ENCODE results near the gene SMAD3.

SMAD3 gene

DNA sequence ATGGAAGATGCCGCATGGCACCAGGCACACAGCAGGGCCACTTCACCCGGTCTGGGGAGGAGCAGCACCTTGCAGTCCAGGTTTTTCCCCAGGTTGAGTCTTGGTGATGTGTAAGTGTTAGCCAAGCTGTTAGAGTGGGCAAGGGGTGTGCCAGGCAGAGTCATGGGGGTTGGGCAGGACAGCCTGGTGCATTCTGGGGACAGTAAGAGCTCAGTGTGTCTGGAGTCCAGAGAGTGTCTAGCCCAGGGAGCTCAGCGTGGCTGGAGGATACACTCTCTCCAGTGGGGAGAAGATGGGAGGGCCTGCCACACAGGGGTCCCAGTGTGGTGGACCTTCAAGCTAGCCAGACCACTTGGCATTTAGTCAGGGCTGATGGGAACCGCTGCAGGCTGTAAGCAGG, 101.7 kb downstream of the SMAD3 start:
- no peak for DNase-seq

DNA sequence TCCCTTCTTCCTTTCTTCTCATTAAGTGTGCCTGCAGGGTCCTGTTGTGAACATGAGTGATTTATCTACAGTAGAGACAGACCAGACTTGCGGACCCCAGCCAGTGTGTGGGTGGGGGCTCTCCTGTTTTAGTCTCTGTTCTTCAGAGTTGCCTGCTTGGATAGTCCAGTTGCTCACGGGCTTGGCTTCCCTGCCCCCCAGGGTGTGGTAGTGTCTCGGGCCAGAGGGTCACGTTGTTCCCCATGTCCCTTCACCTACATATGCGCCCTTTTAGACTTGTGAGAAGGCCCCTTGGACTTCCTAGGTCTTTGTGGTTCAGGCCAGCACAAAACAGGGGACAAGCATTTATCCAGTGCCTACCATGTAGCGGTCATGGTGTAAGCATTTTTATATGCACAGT, 103.3 kb downstream of the SMAD3 start:
- DNase-seq = no peak

DNA sequence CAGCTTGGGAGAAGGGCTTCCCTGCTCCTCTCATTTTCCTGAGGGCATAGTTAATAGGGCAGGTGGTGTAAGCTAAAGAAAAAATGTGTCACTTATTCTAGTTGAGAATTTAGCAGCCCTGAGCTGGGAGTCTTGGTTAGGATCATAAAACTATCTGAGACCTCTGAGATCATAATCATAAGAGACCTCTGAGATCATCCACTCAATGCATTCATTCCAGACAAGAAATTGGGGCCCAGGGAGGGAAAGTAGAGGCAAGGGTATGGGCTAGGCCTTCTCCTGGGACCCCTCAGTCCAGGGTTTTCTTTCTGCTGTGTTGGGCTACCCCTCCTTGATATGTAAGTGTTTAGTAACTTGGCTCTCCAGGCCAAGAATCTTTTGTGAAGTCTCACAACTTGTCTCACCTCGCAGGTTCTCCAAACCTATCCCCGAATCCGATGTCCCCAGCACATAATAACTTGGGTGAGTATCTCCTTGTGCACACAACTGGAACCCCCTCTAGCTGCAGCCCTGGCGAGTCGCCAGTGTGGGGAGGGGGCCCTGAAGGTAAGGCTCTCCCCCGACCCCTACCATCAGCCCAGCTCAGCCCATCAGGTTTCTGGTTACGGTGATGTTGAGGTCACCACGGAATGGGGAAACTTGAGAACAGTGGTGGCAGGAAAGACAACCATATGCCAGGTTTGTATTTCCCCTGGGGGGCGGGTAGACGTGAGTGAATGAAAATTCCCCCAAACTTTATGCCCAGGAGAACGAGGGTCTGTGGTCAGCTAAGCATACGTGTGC, 104.9 kb downstream of the SMAD3 start:
- DNase-seq = no peak

- no peak for DNase-seq
These were observed 106.1 kb downstream of the SMAD3 start for GRCh38 chr15:67171471-67171870.

DNA sequence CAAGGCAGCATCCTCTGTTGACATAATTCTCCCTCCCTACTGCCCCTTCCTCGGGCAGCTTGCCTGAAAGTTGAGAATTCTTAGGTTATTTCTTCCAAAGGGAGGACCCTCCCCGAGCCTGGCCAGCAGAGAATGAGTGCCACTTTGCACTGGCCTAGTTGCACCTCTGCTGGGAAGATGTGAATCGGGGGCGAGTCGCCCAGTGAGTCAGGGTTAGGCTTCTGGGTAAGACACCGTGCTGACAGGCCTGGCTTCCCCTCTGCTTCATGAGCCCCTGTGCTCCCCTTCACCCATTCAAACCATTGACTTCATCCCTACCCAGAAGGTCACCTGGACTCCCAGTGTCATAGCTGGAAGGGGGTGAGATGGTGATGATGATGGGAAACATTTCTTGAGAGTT, 106.8 kb downstream of the SMAD3 start:
- no peak for DNase-seq

DNA sequence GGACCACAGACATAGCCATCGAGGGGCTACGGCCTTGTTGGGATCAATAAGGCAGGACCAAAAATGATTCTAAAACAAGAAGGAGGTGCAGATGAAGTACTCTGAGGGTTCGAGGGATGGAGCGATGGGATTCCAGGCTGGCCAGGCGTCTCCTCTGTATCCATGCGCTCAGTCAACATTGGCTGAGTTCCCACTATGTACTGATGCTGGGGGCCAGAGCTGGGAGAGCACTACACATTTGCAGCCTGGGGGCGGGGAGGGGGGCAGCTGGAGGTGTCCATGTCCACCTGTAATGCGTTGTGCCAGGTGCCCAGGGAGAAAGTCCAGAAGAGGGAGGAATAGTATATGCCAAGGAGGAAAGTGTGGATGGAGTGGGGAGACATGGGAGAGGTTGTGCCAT, 107.6 kb downstream of the SMAD3 start:
- no peak for DNase-seq

DNA sequence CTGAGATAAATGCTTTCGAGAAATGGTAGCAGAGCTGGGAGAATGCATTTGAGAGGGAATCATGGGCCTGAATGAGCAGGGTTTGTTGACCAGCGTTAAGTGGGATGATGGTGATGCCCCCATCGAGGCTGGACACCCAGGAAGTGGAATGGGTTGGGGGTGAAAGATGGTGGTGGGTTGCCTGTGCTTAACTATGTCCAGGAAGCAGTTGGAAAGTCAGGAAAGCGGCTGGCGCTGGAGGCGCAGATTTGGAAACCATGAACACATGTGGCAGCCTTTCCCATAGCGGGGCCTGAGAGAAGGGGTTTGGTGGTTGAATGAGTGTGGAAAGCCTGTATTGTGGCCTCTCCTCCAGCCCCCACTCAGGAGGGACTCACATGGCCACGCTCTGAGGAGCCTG, 108.4 kb downstream of the SMAD3 start:
- no peak for DNase-seq

DNA sequence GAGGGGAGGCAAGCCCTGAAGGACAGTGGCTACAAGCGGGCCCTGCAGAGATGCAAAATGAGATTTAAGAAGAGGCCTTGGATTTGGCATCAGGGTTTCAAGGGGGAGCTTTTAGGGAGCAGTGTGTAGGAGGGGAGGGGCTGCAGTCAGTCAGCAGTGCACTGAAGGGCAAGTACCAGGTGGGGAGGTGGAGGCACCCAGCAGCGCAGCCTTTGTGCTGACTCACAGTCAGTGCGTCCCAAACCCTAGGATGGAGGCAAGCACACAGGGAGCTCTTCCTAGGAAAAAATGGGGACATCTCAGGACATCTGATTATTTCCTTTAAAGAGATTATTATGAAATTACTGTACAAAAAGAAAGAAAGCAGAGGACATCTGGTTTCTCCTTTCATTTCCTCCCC, 109.0 kb downstream of the SMAD3 start:
- no peak for DNase-seq

DNA sequence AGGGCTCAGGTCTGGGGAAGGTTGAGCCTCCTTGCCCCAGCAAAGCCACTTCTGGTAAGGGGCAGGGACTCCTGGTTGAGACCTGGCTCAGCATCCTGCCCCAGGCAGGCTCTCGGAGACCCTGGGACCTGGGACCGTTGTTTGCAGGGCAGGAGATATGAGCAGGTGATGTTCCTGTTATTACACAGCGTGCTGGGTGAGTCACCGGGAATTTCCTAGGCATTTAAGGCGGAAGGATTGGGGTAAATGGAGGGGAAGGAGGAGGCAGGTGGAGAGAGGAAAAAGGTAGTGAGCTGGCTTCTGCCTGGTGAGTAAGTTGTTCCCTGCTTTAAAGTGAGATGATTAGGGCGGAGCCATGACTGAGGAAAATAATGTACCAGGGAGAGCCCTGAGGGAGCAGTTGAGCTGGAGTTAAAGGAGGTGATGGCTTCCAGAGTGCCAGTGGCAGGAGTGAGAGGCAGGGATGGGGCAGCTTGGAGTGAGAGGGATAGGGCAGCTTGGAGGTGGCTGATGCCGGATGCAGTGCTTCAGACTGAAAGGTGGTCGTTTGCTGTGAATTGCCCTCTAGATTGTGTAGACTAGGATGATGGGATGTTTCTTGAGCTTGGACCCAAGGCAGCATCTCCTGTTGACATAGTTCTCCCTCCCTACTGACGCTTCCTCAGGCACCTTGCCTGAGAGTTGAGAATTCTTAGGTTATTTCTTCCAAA, 109.6 kb downstream of the SMAD3 start:
- DNase-seq = no peak

DNA sequence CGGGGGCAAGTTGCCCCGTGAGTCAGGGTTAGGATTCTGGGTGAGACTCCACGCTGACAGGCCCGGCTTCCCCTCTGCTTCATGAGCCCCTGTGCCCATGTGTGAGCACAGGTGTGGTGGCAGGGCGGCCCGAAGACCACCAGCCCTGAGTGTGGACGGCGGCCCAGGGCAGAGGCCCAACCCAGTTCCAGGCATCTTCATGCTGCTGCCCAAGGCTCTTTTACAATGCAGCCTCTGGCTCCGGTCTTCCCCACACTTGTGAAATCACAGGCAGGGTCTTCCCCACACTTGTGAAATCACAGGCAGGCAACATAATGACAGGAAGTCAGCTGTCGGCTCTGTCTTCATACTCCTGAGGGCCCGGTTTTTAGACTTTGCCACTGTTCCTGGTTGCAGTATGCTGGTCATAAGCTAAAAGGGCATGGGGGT, 110.3 kb downstream of the SMAD3 start:
- DNase-seq = peak; percentile 95

DNA sequence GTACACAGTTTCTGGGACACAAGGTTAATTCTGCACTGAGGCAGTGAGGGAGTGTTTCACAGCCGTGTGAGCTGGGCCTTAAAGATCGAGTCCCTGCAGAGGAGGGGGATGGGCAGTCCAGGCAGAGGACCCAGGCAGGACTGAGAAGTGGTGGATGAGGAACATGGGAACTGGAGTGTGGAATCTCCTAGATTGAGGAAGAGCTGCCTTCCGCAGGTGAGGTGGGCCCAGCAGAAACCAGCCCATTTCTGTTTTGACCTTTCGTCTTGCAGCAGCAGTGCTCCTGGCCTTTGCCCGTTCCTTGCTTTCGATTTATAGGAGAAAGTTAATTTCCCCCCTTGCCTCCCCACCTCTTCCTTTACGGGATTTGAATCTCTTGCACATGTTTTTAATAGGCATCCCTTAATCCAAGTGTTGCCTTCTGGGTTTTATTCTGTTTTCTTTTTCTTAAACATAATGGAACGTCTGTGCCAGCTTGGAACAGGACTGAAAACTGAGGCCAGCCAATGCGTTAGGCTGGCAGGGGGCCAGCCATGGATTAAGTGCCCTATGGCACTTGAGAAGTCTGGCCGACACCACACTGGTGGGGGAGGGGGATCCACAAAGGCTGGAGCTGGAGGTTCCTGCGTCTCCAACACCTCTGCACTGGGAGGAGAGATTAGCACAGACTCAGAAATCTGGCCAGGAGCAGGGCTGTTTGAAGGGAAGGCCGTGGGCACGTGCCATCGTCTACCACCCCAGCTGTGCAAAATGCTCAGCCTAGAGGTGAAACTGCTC, 111.0 kb downstream of the SMAD3 start:
- no peak for DNase-seq

DNA sequence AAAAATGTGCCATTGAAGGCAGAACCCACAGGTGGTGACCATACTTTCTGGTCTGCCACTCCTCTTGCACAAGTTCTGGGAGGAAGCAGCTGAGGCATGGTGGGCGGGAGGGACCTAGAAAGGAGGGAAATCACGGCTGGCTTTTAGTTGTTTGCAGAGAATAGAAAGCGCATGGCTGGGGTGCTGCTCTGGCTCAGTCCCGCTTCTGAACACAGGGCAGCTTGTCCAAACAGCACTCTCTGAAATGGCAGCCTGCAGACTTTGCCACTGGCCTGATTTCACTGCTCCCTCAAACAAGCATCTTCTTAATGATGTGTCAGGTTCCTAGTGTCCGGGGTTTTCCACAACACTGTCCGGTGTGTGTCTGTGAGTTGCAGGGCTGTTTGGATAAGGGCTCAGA, 112.3 kb downstream of the SMAD3 start:
- DNase-seq = peak; percentile 69

GRCh38 chr15:67178569-67179210, 113.3 kb downstream of the SMAD3 start:
- DNase-seq = no peak

GRCh38 chr15:67179411-67179995, 114.1 kb downstream of the SMAD3 start:
- DNase-seq = no peak

DNA sequence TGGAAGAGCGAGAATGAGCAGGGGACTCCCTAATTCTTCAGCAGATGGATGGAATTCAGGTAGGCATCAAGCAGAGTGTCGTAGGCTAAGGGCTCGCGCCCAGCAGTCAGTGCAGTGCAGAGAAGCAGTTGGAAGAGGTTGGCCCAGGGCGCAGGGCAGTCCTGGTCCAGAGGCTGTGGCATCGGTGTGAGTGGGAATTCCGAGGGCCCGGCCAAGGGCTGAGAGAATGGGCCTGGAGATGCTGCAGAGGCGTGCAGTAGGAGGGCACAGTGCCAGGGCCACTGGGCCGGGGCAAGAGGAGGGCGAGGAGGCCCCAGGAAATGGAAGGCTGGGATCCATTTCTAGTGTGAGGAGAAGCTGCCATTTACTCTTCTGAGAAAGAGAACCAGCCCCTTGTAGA, 114.6 kb downstream of the SMAD3 start:
- DNase-seq = no peak

GRCh38 chr15:67180514-67181191, 115.3 kb downstream of the SMAD3 start:
- DNase-seq = no peak

GRCh38 chr15:67181221-67181639, 115.8 kb downstream of the SMAD3 start:
- no peak for DNase-seq

GRCh38 chr15:67183443-67184169, 118.2 kb downstream of the SMAD3 start:
- no peak for DNase-seq

DNA sequence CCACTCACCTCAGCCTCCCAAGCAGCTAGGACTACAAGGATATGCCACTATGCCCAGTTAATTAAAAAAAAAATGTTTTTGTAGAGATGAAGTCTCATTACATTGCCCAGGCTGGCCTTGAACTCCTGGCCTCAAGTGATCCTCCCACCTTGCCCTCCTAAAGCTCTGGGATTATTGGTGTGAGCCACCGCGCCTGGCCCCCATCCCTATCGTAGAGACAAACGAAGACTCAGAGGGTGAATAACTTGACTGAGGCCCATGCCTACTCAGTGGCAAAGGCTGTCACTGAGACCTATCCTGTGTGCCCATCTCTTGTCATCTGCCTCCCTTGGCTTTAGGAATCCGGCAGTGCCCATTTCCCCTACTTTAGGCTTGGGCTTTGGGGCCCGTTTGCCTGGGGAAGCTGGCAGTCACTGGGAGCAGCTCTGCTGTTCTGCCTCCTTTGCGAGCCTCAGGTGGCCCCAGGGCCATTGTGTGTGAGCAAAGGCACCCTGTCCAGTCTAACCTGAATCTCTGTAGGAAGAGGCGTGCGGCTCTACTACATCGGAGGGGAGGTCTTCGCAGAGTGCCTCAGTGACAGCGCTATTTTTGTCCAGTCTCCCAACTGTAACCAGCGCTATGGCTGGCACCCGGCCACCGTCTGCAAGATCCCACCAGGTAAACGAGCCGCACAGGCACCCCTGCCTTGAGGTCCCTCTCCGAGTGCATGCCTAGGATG, 119.0 kb downstream of the SMAD3 start:
- DNase-seq = no peak

- DNase-seq = no peak
These were observed 119.6 kb downstream of the SMAD3 start for GRCh38 chr15:67185051-67185450.
